ENCODE measurements around the gene LYPD6B.

The LYPD6B gene

GRCh38 chr2:149020432-149020851 lies 18.1 kb upstream of the LYPD6B start:
- H3K4me3 ChIP-seq, result no peak overlapping the region
- no peak overlapping the region for H3K27ac ChIP-seq
- DNase-seq (ENCODE audit: low spot score), result no peak
- TF ChIP-seq, protein P1, sequence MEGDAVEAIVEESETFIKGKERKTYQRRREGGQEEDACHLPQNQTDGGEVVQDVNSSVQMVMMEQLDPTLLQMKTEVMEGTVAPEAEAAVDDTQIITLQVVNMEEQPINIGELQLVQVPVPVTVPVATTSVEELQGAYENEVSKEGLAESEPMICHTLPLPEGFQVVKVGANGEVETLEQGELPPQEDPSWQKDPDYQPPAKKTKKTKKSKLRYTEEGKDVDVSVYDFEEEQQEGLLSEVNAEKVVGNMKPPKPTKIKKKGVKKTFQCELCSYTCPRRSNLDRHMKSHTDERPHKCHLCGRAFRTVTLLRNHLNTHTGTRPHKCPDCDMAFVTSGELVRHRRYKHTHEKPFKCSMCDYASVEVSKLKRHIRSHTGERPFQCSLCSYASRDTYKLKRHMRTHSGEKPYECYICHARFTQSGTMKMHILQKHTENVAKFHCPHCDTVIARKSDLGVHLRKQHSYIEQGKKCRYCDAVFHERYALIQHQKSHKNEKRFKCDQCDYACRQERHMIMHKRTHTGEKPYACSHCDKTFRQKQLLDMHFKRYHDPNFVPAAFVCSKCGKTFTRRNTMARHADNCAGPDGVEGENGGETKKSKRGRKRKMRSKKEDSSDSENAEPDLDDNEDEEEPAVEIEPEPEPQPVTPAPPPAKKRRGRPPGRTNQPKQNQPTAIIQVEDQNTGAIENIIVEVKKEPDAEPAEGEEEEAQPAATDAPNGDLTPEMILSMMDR (IDR thresholded peaks at IDR 0.05), result no peak

- no peak overlapping the region for H3K4me3 ChIP-seq
- DNase-seq (ENCODE audit: low spot score), result no peak
- H3K27ac ChIP-seq, result no peak overlapping the region
- TF ChIP-seq, protein P1 (IDR thresholded peaks at IDR 0.05), result no peak
Observed at GRCh38 chr2:149021271-149021719, 17.2 kb upstream of the LYPD6B start.

DNA sequence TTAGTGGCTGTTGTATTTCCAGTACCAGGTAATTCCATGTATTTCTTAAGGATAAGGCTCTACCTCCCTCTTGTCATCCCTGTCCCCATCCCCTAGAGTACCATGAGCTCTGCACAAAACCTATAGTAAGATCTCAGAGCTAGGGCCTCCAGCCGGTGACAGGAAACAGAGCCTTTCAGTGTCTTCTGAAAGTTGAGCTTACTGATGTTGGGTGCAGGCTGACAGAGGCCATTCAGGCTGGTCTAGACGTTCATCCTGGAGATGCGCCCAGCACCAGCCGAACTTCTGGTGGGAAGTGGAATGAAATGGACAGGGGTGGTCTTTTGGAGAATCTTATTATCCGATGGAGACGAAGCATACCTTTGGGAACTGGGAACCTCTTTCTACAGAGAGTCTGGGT lies 16.7 kb upstream of the LYPD6B start:
- H3K4me3 ChIP-seq, result no peak overlapping the region
- DNase-seq (ENCODE audit: low spot score), result no peak
- TF ChIP-seq, protein P1 (IDR thresholded peaks at IDR 0.05), result no peak
- no peak overlapping the region for H3K27ac ChIP-seq

- Histone ChIP-seq H3K4me3 (no peak overlapping the region), H3K27ac (no peak overlapping the region)
- TF ChIP-seq, protein P1 (IDR thresholded peaks at IDR 0.05), result no peak
- no peak for DNase-seq (ENCODE audit: low spot score)
Observed at GRCh38 chr2:149023091-149023490, 15.4 kb upstream of the LYPD6B start.

DNA sequence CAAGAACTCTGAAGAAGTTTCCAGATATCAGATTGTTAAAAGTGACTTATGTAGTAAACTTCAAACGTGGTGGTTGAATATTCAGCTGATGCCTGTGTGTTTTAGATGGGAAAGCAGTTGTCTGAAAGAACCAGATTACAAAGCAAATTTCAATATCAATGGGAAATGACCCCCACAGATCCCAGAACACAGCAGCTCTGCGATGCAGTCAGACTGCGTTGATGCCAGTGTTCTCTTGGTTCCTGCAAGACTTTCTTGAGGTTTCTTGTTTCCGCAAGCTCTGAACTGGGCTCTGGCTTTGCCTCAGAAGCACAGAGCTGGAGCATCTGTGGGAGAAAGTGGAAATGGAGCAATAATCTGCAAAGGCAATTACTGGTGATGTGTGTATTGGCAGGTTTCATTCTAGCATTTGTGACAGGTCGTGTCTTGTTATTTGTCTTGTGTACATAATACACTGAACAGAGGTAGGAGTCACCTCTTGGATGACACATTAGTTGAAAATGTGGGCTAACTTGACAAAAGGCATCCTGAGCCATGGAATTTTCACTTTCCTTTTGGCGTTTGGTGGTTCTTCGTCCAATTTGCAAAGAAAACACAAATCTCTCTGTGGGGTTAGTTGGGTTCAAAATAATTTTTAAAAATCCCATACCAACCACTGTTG lies 10.8 kb upstream of the LYPD6B start:
- TF ChIP-seq, protein P1 (IDR thresholded peaks at IDR 0.05), result no peak
- DNase-seq (ENCODE audit: low spot score), result no peak
- Histone ChIP-seq H3K4me3 (no peak overlapping the region), H3K27ac (no peak overlapping the region)

DNA sequence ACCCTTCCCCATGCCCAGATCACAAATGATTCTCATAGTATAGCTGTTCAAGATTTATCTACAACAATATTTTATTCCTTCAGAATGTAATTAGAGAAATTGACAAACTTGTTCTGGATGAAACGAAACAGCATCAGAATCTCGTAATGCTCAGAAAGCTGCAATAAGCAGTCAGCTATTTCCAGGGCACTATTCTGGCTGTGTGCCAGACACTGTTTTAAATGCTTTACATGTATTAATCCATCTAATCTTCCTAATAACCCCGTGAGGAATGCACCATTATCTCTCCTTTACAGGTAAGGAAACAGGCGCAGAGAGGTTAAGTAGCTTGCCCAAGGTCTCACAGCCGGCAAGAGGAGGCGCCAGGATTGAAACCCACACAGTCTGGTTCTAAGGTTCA lies 10.1 kb upstream of the LYPD6B start:
- no peak overlapping the region for H3K4me3 ChIP-seq
- TF ChIP-seq, protein P1 (IDR thresholded peaks at IDR 0.05), result no peak
- H3K27ac ChIP-seq, result no peak overlapping the region
- no peak for DNase-seq (ENCODE audit: low spot score)

DNA sequence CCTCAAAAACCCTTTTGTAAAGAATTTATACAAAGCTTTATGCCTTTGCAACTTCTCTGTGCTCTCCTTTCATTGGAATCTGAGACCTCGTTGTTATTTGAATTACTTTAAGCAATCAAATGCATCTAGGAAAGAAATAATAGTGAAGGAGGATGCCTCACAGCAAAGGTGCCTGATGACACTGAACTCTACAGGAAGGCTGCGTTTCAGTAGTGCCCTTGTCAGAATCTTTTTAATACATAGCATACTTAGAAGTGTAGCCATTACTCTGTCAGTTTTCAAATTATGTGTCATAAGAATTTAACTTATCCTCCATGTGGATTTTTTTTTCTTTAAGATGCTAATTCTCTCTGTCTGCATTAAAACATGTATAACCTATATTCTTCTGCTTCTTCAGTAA lies 9.6 kb upstream of the LYPD6B start:
- Histone ChIP-seq H3K27ac (no peak overlapping the region), H3K4me3 (no peak overlapping the region)
- no peak for DNase-seq (ENCODE audit: low spot score)
- TF ChIP-seq, protein P1 (IDR thresholded peaks at IDR 0.05), result no peak
